HepG2 (cell line): ENCODE results near the gene RIN3. TPM values are rescaled to one million over a fixed set of nuclear protein-coding genes. Genes with fewer than 3 reads are reported as not detected.

Experiments
- ATAC-seq: fragments of 200-7000 bp; cut with Tn5 transposase; 3 replicates; pipeline ENCODE4 v1.9.1; 2020; ENCODE audit warnings: mild to moderate bottlenecking, moderate library complexity
- BruUV-seq: library from RNA; stranded (reverse); fragments of 400-500 nt; replicated peaks from 2 replicates; lab custom pipeline; 2021; lab: Mats Ljungman, UMichigan
- CTCF ChIA-PET: fragments of 300-600 bp; formaldehyde crosslinking; extraction: SDS; loops from one replicate; lab custom pipeline; 2021; ENCODE audit warnings: low total read pairs, inconsistent platforms, low intra/inter-chr PET ratio; lab: Yijun Ruan, JAX
- POLR2A ChIA-PET: fragments of 350-600 bp; sonication (Branson Sonifier 250); formaldehyde crosslinking; loops from one replicate; lab custom pipeline; 2020; ENCODE audit warnings: antibody characterized with exemption, inconsistent platforms; lab: Yijun Ruan, JAX
- DNase-seq: peaks from one replicate; pipeline ENCODE4 v3.0.0-alpha.2; 2015; ENCODE audit warnings: low spot score
- FAIRE-seq: peaks from 3 replicates; lab custom pipeline; 2011; peaks lifted over from hg19 to GRCh38; lab: Jason Lieb, UNC
- H2AFZ ChIP-seq: one replicate; pipeline ENCODE4 v1.6.1; 2011; ENCODE audit warnings: low read length, inconsistent platforms
- H3K27ac ChIP-seq: fragments of 300-600 bp; 3 replicates; pipeline ENCODE4 v1.8.0; 2011; ENCODE audit warnings: mixed run types, mild to moderate bottlenecking, mixed read lengths, low read length, inconsistent platforms; ENCODE audit not compliant: insufficient read depth; ENCODE audit errors: extremely low read length
- H3K27me3 ChIP-seq, 2 experiments: fragments of 200-600 bp in 1 of 2; 2 replicates in 1 of 2; 3 replicates in 1 of 2; pipeline versions ENCODE4 v1.6.0 to v1.8.0; 2011; ENCODE audit warnings: low read length in 2 of 2, mild to moderate bottlenecking in 2 of 2, moderate library complexity in 2 of 2, inconsistent platforms in 1 of 2; ENCODE audit not compliant: insufficient read depth in 2 of 2, control insufficient read depth in 1 of 2
- H3K36me3 ChIP-seq, 2 experiments: fragments of 200-600 bp in 1 of 2; replicated peaks in 1 of 2; 2 replicates in 1 of 2; 3 replicates in 1 of 2; pipeline versions ENCODE4 v1.5.1 to v1.8.0; 2011; ENCODE audit warnings: low read length in 2 of 2, inconsistent platforms in 1 of 2; ENCODE audit not compliant: insufficient read depth in 2 of 2, control insufficient read depth in 1 of 2
- H3K4me1 ChIP-seq: 2 replicates; pipeline ENCODE4 v1.5.1; 2012; ENCODE audit warnings: low read length, inconsistent platforms; ENCODE audit not compliant: insufficient read depth
- H3K4me2 ChIP-seq: 2 replicates; pipeline ENCODE4 v1.6.0; 2011; ENCODE audit warnings: low read depth, low read length, inconsistent platforms
- H3K4me3 ChIP-seq, 3 experiments: fragments of 200-600 bp in 1 of 3; sonication (generic), shearing (Covaris generic) in 1 of 3; replicated peaks in 1 of 3; 2 replicates each; pipeline ENCODE4 v1.5.1; 2011 to 2016; ENCODE audit warnings: low read length in 3 of 3, inconsistent platforms in 2 of 3, low read depth in 2 of 3, mild to moderate bottlenecking in 2 of 3, control low read depth in 1 of 3, mixed read lengths in 1 of 3; ENCODE audit not compliant: insufficient read depth in 1 of 3
- H3K79me2 ChIP-seq: one replicate; pipeline ENCODE4 v1.6.1; 2011; ENCODE audit warnings: low read length, inconsistent platforms; ENCODE audit not compliant: insufficient read depth
- H3K9ac ChIP-seq: 2 replicates; pipeline ENCODE4 v1.6.0; 2011; ENCODE audit warnings: mild to moderate bottlenecking, low read depth, low read length, inconsistent platforms; ENCODE audit not compliant: insufficient read depth
- H3K9me3 ChIP-seq: 2 replicates; pipeline ENCODE4 v1.5.1; 2012; ENCODE audit warnings: mild to moderate bottlenecking, low read length
- H4K20me1 ChIP-seq: 2 replicates; pipeline ENCODE4 v1.6.0; 2011; ENCODE audit warnings: inconsistent platforms, mild to moderate bottlenecking, low read length, moderate library complexity; ENCODE audit not compliant: insufficient read depth
- CEBPG ChIP-seq: IDR thresholded peaks from 2 replicates; pipeline ENCODE4 v1.6.1; 2016
- DBP ChIP-seq: sonication (generic); formaldehyde crosslinking; IDR thresholded peaks from 2 replicates; pipeline ENCODE4 v1.4.0; 2020; ENCODE audit warnings: missing genetic modification reagents; ENCODE audit errors: not compliant biosample characterization
- FOXP1 ChIP-seq, 2 experiments: fragments of 450-650 bp in 1 of 2; IDR thresholded peaks; 2 replicates each; pipeline ENCODE4 v1.6.1; 2017 to 2018; ENCODE audit warnings: antibody characterized with exemption in 1 of 2
- GATA4 ChIP-seq: sonication (generic); IDR thresholded peaks from 2 replicates; pipeline ENCODE4 v1.6.1; 2016; ENCODE audit warnings: antibody characterized with exemption, low read depth, borderline replicate concordance
- LCORL ChIP-seq, 2 experiments: fragments of 450-650 bp in 1 of 2; sonication (generic) in 1 of 2; formaldehyde crosslinking in 1 of 2; IDR thresholded peaks; 2 replicates each; pipeline versions ENCODE4 v1.5.0 to v1.6.1; 2017 to 2020; ENCODE audit warnings: antibody characterized with exemption in 1 of 2, missing genetic modification reagents in 1 of 2
- MAFG ChIP-seq: sonication (generic); formaldehyde crosslinking; IDR thresholded peaks from 2 replicates; pipeline ENCODE4 v1.5.1; 2020; ENCODE audit warnings: mild to moderate bottlenecking, missing genetic modification reagents
- NR2F2 ChIP-seq: IDR thresholded peaks from 2 replicates; pipeline ENCODE4 v1.6.1; 2012; ENCODE audit warnings: low read depth, inconsistent platforms, borderline replicate concordance
- PHF8 ChIP-seq: sonication (generic); formaldehyde crosslinking; IDR thresholded peaks from 2 replicates; pipeline ENCODE4 v1.5.0; 2020; ENCODE audit warnings: missing genetic modification reagents
- RFXAP ChIP-seq: sonication (generic); formaldehyde crosslinking; IDR thresholded peaks from 2 replicates; pipeline ENCODE4 v1.4.0; 2020; ENCODE audit warnings: missing genetic modification reagents, borderline replicate concordance
- SP1 ChIP-seq, 2 experiments: fragments of 450-650 bp in 1 of 2; sonication (generic) in 1 of 2; formaldehyde crosslinking in 1 of 2; IDR thresholded peaks; 2 replicates each; pipeline versions ENCODE4 v1.4.0 to v1.6.1; 2016 to 2020; ENCODE audit warnings: missing genetic modification reagents in 1 of 2
- SPEN ChIP-seq: sonication (generic); formaldehyde crosslinking; IDR thresholded peaks from 2 replicates; pipeline ENCODE4 v1.5.1; 2020; ENCODE audit warnings: low read depth, mild to moderate bottlenecking, missing genetic modification reagents
- TAF15 ChIP-seq: fragments of 200-400 bp; formaldehyde crosslinking; IDR thresholded peaks from one replicate; pipeline ENCODE4 v1.6.1; 2018; ENCODE audit warnings: mild to moderate bottlenecking, low read depth, low read length; ENCODE audit not compliant: poor library complexity, severe bottlenecking
- YEATS2 ChIP-seq: sonication (generic); formaldehyde crosslinking; IDR thresholded peaks from 2 replicates; pipeline ENCODE4 v1.4.0; 2020; ENCODE audit warnings: missing genetic modification reagents, borderline replicate concordance
- YY1 ChIP-seq: IDR thresholded peaks from 2 replicates; pipeline ENCODE4 v1.6.1; 2011; ENCODE audit warnings: low read length, low read depth, moderate library complexity, mild to moderate bottlenecking; ENCODE audit not compliant: insufficient read depth, insufficient replicate concordance
- ZFX ChIP-seq: sonication (generic); formaldehyde crosslinking; IDR thresholded peaks from 2 replicates; pipeline ENCODE4 v1.4.0; 2020; ENCODE audit warnings: mild to moderate bottlenecking, low read depth, missing genetic modification reagents, moderate library complexity
- ZNF264 ChIP-seq: sonication (generic); formaldehyde crosslinking; IDR thresholded peaks from 2 replicates; pipeline ENCODE4 v1.4.0; 2020; ENCODE audit warnings: missing genetic modification reagents
- WGBS: methylation state at CpG from one replicate; pipeline ENCODE4 v1.1.6; 2017; ENCODE audit warnings: low lambda C conversion rate; 5-methylcytosine and 5-hydroxymethylcytosine counted together
- in situ Hi-C: cut with HindIII; loops from 2 replicates; pipeline ENCODE4 v1.10.0; 2017; ENCODE audit warnings: low pct_unique_long_range_greater_than_20kb; ENCODE audit not compliant: extremely low pct_ligation_motif_present
- intact Hi-C: fragments of 100-400 bp; cut with micrococcal nuclease; formaldehyde crosslinking; loops from one replicate; pipeline ENCODE4 v1.10.0; 2022; ENCODE audit not compliant: unreplicated experiment
- polyA plus RNA-seq, 8 experiments: library from polyadenylated mRNA; depleted of rRNA in 3 of 8; stranded (reverse) in 7 of 8; unstranded in 1 of 8; fragments of >200 nt; fragmentation: Illumina TruSeq in 4 of 8; extraction: Trizol in 4 of 8; gene quantifications; 2 replicates each; pipeline versions ENCODE4 v1.2.1 to v1.2.3, GENCODE V29; 2011 to 2016; ENCODE audit warnings: low read depth in 4 of 8, missing spikeins in 1 of 8, mixed read lengths in 1 of 8; ENCODE audit not compliant: insufficient read depth in 1 of 8
- total RNA-seq, 5 experiments: library from RNA; depleted of rRNA; stranded (reverse); fragments of >200 nt; fragmentation: Illumina TruSeq; extraction: Trizol; gene quantifications; 2 replicates each; pipeline ENCODE4 v1.2.3, GENCODE V29; 2016; ENCODE audit warnings: low read depth in 1 of 5
- TF ChIP-seq, protein P1 (sequence below): IDR thresholded peaks from 2 replicates; pipeline ENCODE4 v1.4.0; 2020; ENCODE audit warnings: mild to moderate bottlenecking, missing genetic modification reagents

Gene RIN3
- total and polyA plus RNA-seq, 2 of the 13 experiments (the other 11 are each of a cell fraction or from before 2014, with no cell fraction given), result 2.3 to 3.6 TPM

DNA sequence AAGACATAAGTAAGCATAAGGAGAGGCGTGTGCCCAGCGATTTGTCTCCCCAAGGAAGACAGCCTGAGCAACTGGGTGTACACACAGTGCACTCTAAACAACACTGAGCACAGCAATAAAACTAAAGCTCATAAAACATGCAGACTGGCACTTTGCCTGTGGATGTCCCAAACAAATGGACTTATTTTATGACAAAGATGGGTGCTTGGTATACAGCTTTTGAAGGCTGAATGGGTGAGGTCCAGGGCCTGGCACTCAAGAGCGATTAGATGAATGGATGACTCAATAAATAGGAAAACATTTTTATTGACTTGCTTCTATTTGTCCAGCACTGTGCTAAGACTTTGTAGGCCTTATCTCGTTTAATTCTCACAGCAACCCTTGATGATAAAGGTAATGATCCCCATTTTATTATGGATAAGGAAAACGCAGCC lies 206.3 kb downstream of the RIN3 start (continued):
- TF ChIP-seq TAF15, result no peak
- TF ChIP-seq FOXP1 (IDR thresholded peaks at IDR 0.05), result no peak
- TF ChIP-seq FOXP1 (CRISPR knock-in tag; IDR thresholded peaks at IDR 0.05), result no peak
- TF ChIP-seq GATA4, result no peak
- no peak for TF ChIP-seq PHF8 (CRISPR knock-in tag)
- TF ChIP-seq SP1 (IDR thresholded peaks at IDR 0.05), result no peak
- no peak for TF ChIP-seq SP1 (CRISPR knock-in tag; IDR thresholded peaks at IDR 0.05)
- TF ChIP-seq YY1, result no peak
- TF ChIP-seq RFXAP (CRISPR knock-in tag), result no peak
- no peak for TF ChIP-seq YEATS2 (CRISPR knock-in tag)

GRCh38 chr14:92724516-92725340 lies 211.1 kb downstream of the RIN3 start:
- WGBS, result 10% methylated on average over 10 of the region's 14 CpGs
- peak; percentile 89 for DNase-seq
- peaks cover 36% of the 10 kb centered on the region for H3K4me1 ChIP-seq
- peak overlapping the region; percentile 19 for H3K9ac ChIP-seq
- ATAC-seq, result peak; percentile 95
- CTCF ChIA-PET, result no interaction called here
- FAIRE-seq, result peak; percentile 95
- POLR2A ChIA-PET, result interaction anchor here (0.8 to 3.6 kb wide), 3 partner anchors 23 to 69 kb away, joined by 3 to 29 read pairs (median 6); partner anchors contain the start of genes GOLGA5 and LGMN
- H3K4me2 ChIP-seq, result peak overlapping the region; percentile 74
- no TSS peak for BruUV-seq
- intact Hi-C loops (loop anchor here (1.0 to 2.0 kb wide), 3 partner anchors 23 to 30 kb away; no protein-coding TSS in a partner anchor), in situ Hi-C loops (no loop called here)
- H3K4me3 ChIP-seq, result peak overlapping the region in 2 of 3 experiments; percentile 40 to 48; a peak in 4 of 6 replicates
- no peaks in the 10 kb centered on the region for H3K79me2 ChIP-seq
- no peak overlapping the region for H2AFZ ChIP-seq
- H4K20me1 ChIP-seq, result no peaks in the 10 kb centered on the region
- peaks cover 0 to 3% of the 10 kb centered on the region in 2 experiments; a peak in 1 of 5 replicates for H3K36me3 ChIP-seq
- peak overlapping the region; percentile 61 for H3K27ac ChIP-seq
- no peaks in the 10 kb centered on the region for H3K27me3 ChIP-seq
- H3K9me3 ChIP-seq, result no peaks in the 10 kb centered on the region
- TF ChIP-seq LCORL (IDR thresholded peaks at IDR 0.05) (no peak), LCORL (CRISPR knock-in tag; IDR thresholded peaks at IDR 0.05) (0 out of 2 replicates have a peak, but pooled peaks have one; percentile 28), DBP (CRISPR knock-in tag) (no peak), ZNF264 (CRISPR knock-in tag) (0 out of 2 replicates have a peak, but pooled peaks have one; percentile 24), MAFG (CRISPR knock-in tag) (no peak), CEBPG (CRISPR knock-in tag) (peak; percentile 84), ZFX (CRISPR knock-in tag) (peak; percentile 24; the same call in 1 of the 2 replicates), SPEN (CRISPR knock-in tag) (peak; percentile 17; the same call in 1 of the 2 replicates), NR2F2 (peak; percentile 33; the same call in 1 of the 2 replicates)
- TF ChIP-seq, protein P1, sequence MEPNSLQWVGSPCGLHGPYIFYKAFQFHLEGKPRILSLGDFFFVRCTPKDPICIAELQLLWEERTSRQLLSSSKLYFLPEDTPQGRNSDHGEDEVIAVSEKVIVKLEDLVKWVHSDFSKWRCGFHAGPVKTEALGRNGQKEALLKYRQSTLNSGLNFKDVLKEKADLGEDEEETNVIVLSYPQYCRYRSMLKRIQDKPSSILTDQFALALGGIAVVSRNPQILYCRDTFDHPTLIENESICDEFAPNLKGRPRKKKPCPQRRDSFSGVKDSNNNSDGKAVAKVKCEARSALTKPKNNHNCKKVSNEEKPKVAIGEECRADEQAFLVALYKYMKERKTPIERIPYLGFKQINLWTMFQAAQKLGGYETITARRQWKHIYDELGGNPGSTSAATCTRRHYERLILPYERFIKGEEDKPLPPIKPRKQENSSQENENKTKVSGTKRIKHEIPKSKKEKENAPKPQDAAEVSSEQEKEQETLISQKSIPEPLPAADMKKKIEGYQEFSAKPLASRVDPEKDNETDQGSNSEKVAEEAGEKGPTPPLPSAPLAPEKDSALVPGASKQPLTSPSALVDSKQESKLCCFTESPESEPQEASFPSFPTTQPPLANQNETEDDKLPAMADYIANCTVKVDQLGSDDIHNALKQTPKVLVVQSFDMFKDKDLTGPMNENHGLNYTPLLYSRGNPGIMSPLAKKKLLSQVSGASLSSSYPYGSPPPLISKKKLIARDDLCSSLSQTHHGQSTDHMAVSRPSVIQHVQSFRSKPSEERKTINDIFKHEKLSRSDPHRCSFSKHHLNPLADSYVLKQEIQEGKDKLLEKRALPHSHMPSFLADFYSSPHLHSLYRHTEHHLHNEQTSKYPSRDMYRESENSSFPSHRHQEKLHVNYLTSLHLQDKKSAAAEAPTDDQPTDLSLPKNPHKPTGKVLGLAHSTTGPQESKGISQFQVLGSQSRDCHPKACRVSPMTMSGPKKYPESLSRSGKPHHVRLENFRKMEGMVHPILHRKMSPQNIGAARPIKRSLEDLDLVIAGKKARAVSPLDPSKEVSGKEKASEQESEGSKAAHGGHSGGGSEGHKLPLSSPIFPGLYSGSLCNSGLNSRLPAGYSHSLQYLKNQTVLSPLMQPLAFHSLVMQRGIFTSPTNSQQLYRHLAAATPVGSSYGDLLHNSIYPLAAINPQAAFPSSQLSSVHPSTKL (CRISPR knock-in tag), result peak; percentile 51; the same call in 1 of the 2 replicates
